ENCODE data around the gene STAC.

Gene STAC

GRCh38 chr3:36546226-36546625 lies 165.9 kb downstream of the STAC start:
- DNase-seq (ENCODE audit: low spot score) = no peak
- no peaks in the 10 kb centered on the region for H3K9me3 ChIP-seq (ENCODE audit: severe bottlenecking)
- no peak for TF ChIP-seq CTCF (IDR thresholded peaks at IDR 0.05; ENCODE audit: poor library complexity, severe bottlenecking)
- H3K36me3 ChIP-seq (ENCODE audit: low read depth) = no peaks in the 10 kb centered on the region
- H3K27ac ChIP-seq (ENCODE audit: poor library complexity, severe bottlenecking) = no peak overlapping the region
- no peaks in the 10 kb centered on the region for H3K4me1 ChIP-seq (ENCODE audit: insufficient read depth, poor library complexity, severe bottlenecking)
- no peaks in the 10 kb centered on the region for H3K27me3 ChIP-seq (ENCODE audit: insufficient read depth, poor library complexity, severe bottlenecking)
- ATAC-seq (ENCODE audit: low read depth) = no peak
- no peak overlapping the region for H3K4me3 ChIP-seq (ENCODE audit: severe bottlenecking)

DNA sequence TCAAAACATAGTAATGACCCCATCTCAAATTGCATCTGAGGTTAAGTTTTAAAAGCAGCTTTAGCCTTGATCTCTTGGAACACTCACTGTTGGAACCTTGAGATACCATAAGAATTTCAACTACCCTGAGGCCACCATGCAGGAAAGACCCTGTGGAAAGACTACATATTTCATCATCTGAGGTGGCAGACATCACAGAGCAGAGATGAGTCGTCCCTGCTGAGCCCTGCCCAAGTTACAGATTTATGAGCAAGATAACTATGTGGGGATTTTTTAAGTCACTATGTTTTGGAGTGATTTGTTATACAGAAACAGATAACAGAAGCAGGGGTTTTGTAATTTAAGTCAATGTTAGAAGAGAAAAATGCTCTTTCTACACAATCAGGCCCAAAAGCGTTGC lies 168.4 kb downstream of the STAC start:
- H3K36me3 ChIP-seq (ENCODE audit: low read depth) = no peaks in the 10 kb centered on the region
- no peaks in the 10 kb centered on the region for H3K4me1 ChIP-seq (ENCODE audit: insufficient read depth, poor library complexity, severe bottlenecking)
- DNase-seq (ENCODE audit: low spot score) (no peak), ATAC-seq (ENCODE audit: low read depth) (no peak)
- H3K9me3 ChIP-seq (ENCODE audit: severe bottlenecking) = no peaks in the 10 kb centered on the region
- H3K27me3 ChIP-seq (ENCODE audit: insufficient read depth, poor library complexity, severe bottlenecking) = no peaks in the 10 kb centered on the region
- no peak overlapping the region for H3K4me3 ChIP-seq (ENCODE audit: severe bottlenecking)
- H3K27ac ChIP-seq (ENCODE audit: poor library complexity, severe bottlenecking) = no peak overlapping the region
- TF ChIP-seq CTCF (IDR thresholded peaks at IDR 0.05; ENCODE audit: poor library complexity, severe bottlenecking) = no peak

- H3K27me3 ChIP-seq (ENCODE audit: insufficient read depth, poor library complexity, severe bottlenecking) = no peaks in the 10 kb centered on the region
- H3K4me1 ChIP-seq (ENCODE audit: insufficient read depth, poor library complexity, severe bottlenecking) = no peaks in the 10 kb centered on the region
- no peaks in the 10 kb centered on the region for H3K36me3 ChIP-seq (ENCODE audit: low read depth)
- no peak overlapping the region for H3K27ac ChIP-seq (ENCODE audit: poor library complexity, severe bottlenecking)
- ATAC-seq (ENCODE audit: low read depth) (no peak), DNase-seq (ENCODE audit: low spot score) (no peak)
- H3K4me3 ChIP-seq (ENCODE audit: severe bottlenecking) = no peak overlapping the region
- no peaks in the 10 kb centered on the region for H3K9me3 ChIP-seq (ENCODE audit: severe bottlenecking)
- no peak for TF ChIP-seq CTCF (IDR thresholded peaks at IDR 0.05; ENCODE audit: poor library complexity, severe bottlenecking)
Observed at GRCh38 chr3:36557021-36557707, 176.9 kb downstream of the STAC start.

- no peak for ATAC-seq (ENCODE audit: low read depth)
- TF ChIP-seq CTCF (IDR thresholded peaks at IDR 0.05; ENCODE audit: poor library complexity, severe bottlenecking) = no peak
- no peaks in the 10 kb centered on the region for H3K27me3 ChIP-seq (ENCODE audit: insufficient read depth, poor library complexity, severe bottlenecking)
- no peak for DNase-seq (ENCODE audit: low spot score)
- no peak overlapping the region for H3K27ac ChIP-seq (ENCODE audit: poor library complexity, severe bottlenecking)
- H3K4me1 ChIP-seq (ENCODE audit: insufficient read depth, poor library complexity, severe bottlenecking) = no peaks in the 10 kb centered on the region
- no peak overlapping the region for H3K4me3 ChIP-seq (ENCODE audit: severe bottlenecking)
- no peaks in the 10 kb centered on the region for H3K9me3 ChIP-seq (ENCODE audit: severe bottlenecking)
- no peaks in the 10 kb centered on the region for H3K36me3 ChIP-seq (ENCODE audit: low read depth)
Observed at GRCh38 chr3:36557708-36558421, 177.6 kb downstream of the STAC start.

GRCh38 chr3:36558961-36559360 lies 178.7 kb downstream of the STAC start:
- no peaks in the 10 kb centered on the region for H3K4me1 ChIP-seq (ENCODE audit: insufficient read depth, poor library complexity, severe bottlenecking)
- ATAC-seq (ENCODE audit: low read depth) = no peak
- H3K27me3 ChIP-seq (ENCODE audit: insufficient read depth, poor library complexity, severe bottlenecking) = no peaks in the 10 kb centered on the region
- DNase-seq (ENCODE audit: low spot score) = no peak
- no peaks in the 10 kb centered on the region for H3K9me3 ChIP-seq (ENCODE audit: severe bottlenecking)
- H3K36me3 ChIP-seq (ENCODE audit: low read depth) = no peaks in the 10 kb centered on the region
- no peak for TF ChIP-seq CTCF (IDR thresholded peaks at IDR 0.05; ENCODE audit: poor library complexity, severe bottlenecking)
- H3K4me3 ChIP-seq (ENCODE audit: severe bottlenecking) = no peak overlapping the region
- no peak overlapping the region for H3K27ac ChIP-seq (ENCODE audit: poor library complexity, severe bottlenecking)
